Measurements from ENCODE around the gene BCOR.

DNA sequence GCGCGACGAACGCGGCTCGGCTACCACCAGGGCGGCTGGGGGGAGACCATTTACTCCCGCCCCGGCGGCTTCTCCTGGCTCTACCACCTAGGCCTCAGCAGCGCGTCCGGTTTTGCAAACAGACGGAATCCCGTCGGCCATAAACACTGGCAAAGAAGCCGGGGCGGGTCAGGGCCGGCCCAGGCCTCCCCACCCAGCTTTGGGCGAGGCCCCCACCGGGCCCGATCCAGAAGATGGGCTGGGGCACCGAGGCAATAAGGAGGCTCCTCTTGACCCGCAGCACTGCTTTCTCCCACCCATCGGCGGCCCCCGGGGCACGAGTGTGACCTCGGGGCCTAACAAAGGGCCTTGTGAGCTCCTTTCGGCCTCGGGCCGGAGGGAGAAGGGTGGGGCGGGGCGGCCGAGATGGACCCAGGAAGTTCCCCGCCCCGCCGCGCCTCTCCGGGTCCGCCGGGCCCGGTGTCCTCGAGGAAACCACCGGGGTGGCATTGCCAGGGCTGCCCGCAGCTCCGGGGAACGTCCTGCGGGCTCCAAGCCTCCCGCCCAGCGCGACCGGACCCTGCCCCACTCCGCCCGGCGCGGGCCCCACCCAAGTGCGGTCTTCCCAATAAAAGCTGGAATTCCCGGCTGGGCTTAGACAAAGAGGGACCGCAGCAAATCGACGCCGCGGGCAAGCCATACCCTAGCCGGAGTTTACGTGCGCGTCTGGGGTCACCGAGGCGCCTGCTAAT is 5.9 kb downstream of the BCOR start:
- TF ChIP-seq, protein P1, sequence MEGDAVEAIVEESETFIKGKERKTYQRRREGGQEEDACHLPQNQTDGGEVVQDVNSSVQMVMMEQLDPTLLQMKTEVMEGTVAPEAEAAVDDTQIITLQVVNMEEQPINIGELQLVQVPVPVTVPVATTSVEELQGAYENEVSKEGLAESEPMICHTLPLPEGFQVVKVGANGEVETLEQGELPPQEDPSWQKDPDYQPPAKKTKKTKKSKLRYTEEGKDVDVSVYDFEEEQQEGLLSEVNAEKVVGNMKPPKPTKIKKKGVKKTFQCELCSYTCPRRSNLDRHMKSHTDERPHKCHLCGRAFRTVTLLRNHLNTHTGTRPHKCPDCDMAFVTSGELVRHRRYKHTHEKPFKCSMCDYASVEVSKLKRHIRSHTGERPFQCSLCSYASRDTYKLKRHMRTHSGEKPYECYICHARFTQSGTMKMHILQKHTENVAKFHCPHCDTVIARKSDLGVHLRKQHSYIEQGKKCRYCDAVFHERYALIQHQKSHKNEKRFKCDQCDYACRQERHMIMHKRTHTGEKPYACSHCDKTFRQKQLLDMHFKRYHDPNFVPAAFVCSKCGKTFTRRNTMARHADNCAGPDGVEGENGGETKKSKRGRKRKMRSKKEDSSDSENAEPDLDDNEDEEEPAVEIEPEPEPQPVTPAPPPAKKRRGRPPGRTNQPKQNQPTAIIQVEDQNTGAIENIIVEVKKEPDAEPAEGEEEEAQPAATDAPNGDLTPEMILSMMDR (IDR thresholded peaks at IDR 0.05) = no peak
- TF ChIP-seq POLR2AphosphoS5 (IDR thresholded peaks at IDR 0.05) = no peak
- no peak for TF ChIP-seq EP300 (IDR thresholded peaks at IDR 0.05)
- TF ChIP-seq POLR2A (IDR thresholded peaks at IDR 0.05; ENCODE audit: low read depth) = no peak

All from esophagus muscularis mucosa (tissue), 4 donors.